K562 (cell line): ENCODE results near the gene CCN6. TPM values are rescaled to one million over a fixed set of nuclear protein-coding genes. Genes with fewer than 3 reads are reported as not detected.

Experiments
- ATAC-seq: fragments of 200-7000 bp; cut with Tn5 transposase; 3 replicates; pipeline ENCODE4 v1.9.1; 2020; ENCODE audit warnings: moderate library complexity
- BruUV-seq: library from RNA; stranded (reverse); fragments of 400-500 nt; replicated peaks from 2 replicates; lab custom pipeline; 2021; lab: Mats Ljungman, UMichigan
- CTCF ChIA-PET: fragments of 300-600 bp; formaldehyde crosslinking; extraction: SDS; loops from one replicate; lab custom pipeline; 2021; ENCODE audit warnings: low intra/inter-chr PET ratio; lab: Yijun Ruan, JAX
- POLR2A ChIA-PET: fragments of 300-600, 350-650 bp; sonication (Branson Sonifier 250); formaldehyde crosslinking; extraction: SDS; loops from one replicate; lab custom pipeline; 2021; ENCODE audit warnings: antibody characterized with exemption, inconsistent platforms; lab: Yijun Ruan, JAX
- DNase-seq, 4 experiments: peaks; one replicate each; pipeline versions ENCODE4 v3.0.0 to v3.0.0-alpha.2; 2011 to 2018; ENCODE audit warnings: low spot score in 3 of 4, mixed read lengths in 3 of 4; ENCODE audit errors: extremely low read depth in 1 of 4
- FAIRE-seq: peaks from 2 replicates; lab custom pipeline; 2011; peaks lifted over from hg19 to GRCh38; lab: Jason Lieb, UNC
- H2AFZ ChIP-seq: 2 replicates; pipeline ENCODE4 v1.6.0; 2011; ENCODE audit warnings: low read depth, low read length, control low read depth, inconsistent platforms
- H3K27ac ChIP-seq: fragments of 200-600 bp; 3 replicates; pipeline ENCODE4 v1.8.0; 2011; ENCODE audit warnings: low read depth, mild to moderate bottlenecking, control low read depth, inconsistent platforms, low read length, moderate library complexity, mixed read lengths; ENCODE audit errors: extremely low read depth
- H3K27me3 ChIP-seq, 2 experiments: fragments of 300-600 bp in 1 of 2; 2 replicates in 1 of 2; 3 replicates in 1 of 2; pipeline versions ENCODE4 v1.6.0 to v1.8.0; 2011; ENCODE audit warnings: inconsistent platforms in 2 of 2, low read length in 2 of 2, mild to moderate bottlenecking in 1 of 2, mixed read lengths in 1 of 2, moderate library complexity in 1 of 2; ENCODE audit not compliant: control insufficient read depth in 2 of 2, insufficient read depth in 2 of 2
- H3K36me3 ChIP-seq: fragments of 300-600 bp; 3 replicates; pipeline ENCODE4 v1.8.0; 2011; ENCODE audit warnings: mild to moderate bottlenecking, low read length, inconsistent platforms; ENCODE audit not compliant: control insufficient read depth, insufficient read depth
- H3K4me1 ChIP-seq, 2 experiments: fragments of 200-600 bp in 1 of 2; replicated peaks in 1 of 2; 2 replicates in 1 of 2; 3 replicates in 1 of 2; pipeline versions ENCODE4 v1.5.1 to v1.8.0; 2011; ENCODE audit warnings: inconsistent platforms in 2 of 2, low read length in 2 of 2, mild to moderate bottlenecking in 1 of 2, mixed read lengths in 1 of 2, moderate library complexity in 1 of 2; ENCODE audit not compliant: control insufficient read depth in 2 of 2, insufficient read depth in 2 of 2
- H3K4me2 ChIP-seq: 2 replicates; pipeline ENCODE4 v1.6.1; 2011; ENCODE audit warnings: low read length, control low read depth, inconsistent platforms, mixed read lengths; ENCODE audit not compliant: insufficient read depth
- H3K4me3 ChIP-seq: fragments of 200-600 bp; sonication (generic), shearing (Covaris generic); 2 replicates; pipeline ENCODE4 v1.5.1; 2016; ENCODE audit warnings: control low read depth, inconsistent platforms
- H3K79me2 ChIP-seq: fragments of 200-600 bp; 3 replicates; pipeline ENCODE4 v1.8.0; 2011; ENCODE audit warnings: low read length, inconsistent platforms; ENCODE audit not compliant: control insufficient read depth, insufficient read depth
- H3K9ac ChIP-seq, 2 experiments: 2 replicates each; pipeline versions ENCODE4 v1.6.0 to v1.6.1; 2011; ENCODE audit warnings: low read depth in 2 of 2, low read length in 2 of 2, control low read depth in 1 of 2, inconsistent platforms in 1 of 2, mild to moderate bottlenecking in 1 of 2, mixed read lengths in 1 of 2; ENCODE audit not compliant: insufficient read depth in 1 of 2
- H3K9me1 ChIP-seq: one replicate; pipeline ENCODE4 v1.6.0; 2011; ENCODE audit warnings: inconsistent platforms, mild to moderate bottlenecking, low read length, moderate library complexity; ENCODE audit not compliant: control insufficient read depth, insufficient read depth
- H3K9me3 ChIP-seq: replicated peaks from 2 replicates; pipeline ENCODE4 v1.5.1; 2011; ENCODE audit warnings: low read depth, low read length, inconsistent platforms; ENCODE audit not compliant: control insufficient read depth, insufficient read depth
- H4K20me1 ChIP-seq: replicated peaks from 2 replicates; pipeline ENCODE4 v1.6.1; 2011; ENCODE audit warnings: low read length, inconsistent platforms, mixed read lengths; ENCODE audit not compliant: control insufficient read depth, insufficient read depth
- ATF1 ChIP-seq, 2 experiments: fragments of 450-650 bp in 1 of 2; IDR thresholded peaks; 2 replicates each; pipeline ENCODE4 v1.6.1; 2016; ENCODE audit warnings: missing compliant biosample characterization in 1 of 2, missing genetic modification characterization in 1 of 2
- C11orf30 ChIP-seq: fragments of 450-650 bp; IDR thresholded peaks from 2 replicates; pipeline ENCODE4 v1.6.1; 2016; ENCODE audit warnings: low read depth, mild to moderate bottlenecking
- MAFF ChIP-seq: IDR thresholded peaks from 2 replicates; pipeline ENCODE4 v1.6.1; 2012; ENCODE audit warnings: low read length, improper control_type of control experiment
- MAFG ChIP-seq: fragments of 450-650 bp; conservative IDR thresholded peaks from 2 replicates; pipeline ENCODE4 v1.6.1; 2016; ENCODE audit warnings: missing genetic modification characterization, missing compliant biosample characterization
- MAFK ChIP-seq: IDR thresholded peaks from 2 replicates; pipeline ENCODE4 v1.6.1; 2011; ENCODE audit warnings: low read length, improper control_type of control experiment
- ZNF316 ChIP-seq: fragments of 450-650 bp; IDR thresholded peaks from 2 replicates; pipeline ENCODE4 v1.6.1; 2016
- ZNF408 ChIP-seq: fragments of 250-450 bp; sonication (Bioruptor Pico); IDR thresholded peaks from 2 replicates; pipeline ENCODE4 v1.4.0; 2020; ENCODE audit warnings: low read depth, mild to moderate bottlenecking, moderate library complexity
- WGBS: fragments of 100-300 bp; shearing (Covaris generic); methylation state at CpG from one replicate; pipeline ENCODE4 v1.1.6; 2016; ENCODE audit warnings: low coverage, mixed read lengths; ENCODE audit not compliant: insufficient coverage; ENCODE audit errors: missing lambda C conversion rate; 5-methylcytosine and 5-hydroxymethylcytosine counted together
- in situ Hi-C: fragments of 300-500 bp; cut with MboI; formaldehyde crosslinking; loops from 4 replicates; pipeline ENCODE4 v1.15.0; 2018; ENCODE audit warnings: inconsistent platforms, mixed read lengths
- intact Hi-C: fragments of 100-400 bp; cut with micrococcal nuclease; formaldehyde crosslinking; loops from 2 replicates; pipeline ENCODE4 v1.14.2; 2022
- polyA plus RNA-seq, 8 experiments: library from polyadenylated mRNA; depleted of rRNA in 4 of 8; stranded (reverse) in 5 of 8; unstranded in 3 of 8; fragments of >200 nt; fragmentation: Nextera tagmentation in 2 of 8; fragmentation: Illumina TruSeq in 1 of 8; extraction: Ambion mirVana in 2 of 8; extraction: Trizol in 1 of 8; gene quantifications; 2 replicates each; pipeline versions ENCODE4 v1.2.1 to v1.2.3, GENCODE V29; 2011 to 2014; ENCODE audit warnings: inconsistent platforms in 1 of 8, missing spikeins in 1 of 8
- total RNA-seq, 7 experiments: library from RNA; depleted of rRNA in 6 of 7; stranded (reverse); fragments of >200 nt in 6 of 7; fragmentation: Illumina TruSeq in 2 of 7; extraction: Trizol in 2 of 7; gene quantifications; 2 replicates each; pipeline versions ENCODE4 v1.2.1 to v1.2.3, GENCODE V29; 2011 to 2021; ENCODE audit warnings: low replicate concordance in 1 of 7

Gene CCN6
- total and polyA plus RNA-seq, 9 of the 15 experiments (the other 6 are each of a cell fraction or from before 2014, with no cell fraction given): 0.04 to 0.62 (median 0.21) TPM; not detected in 2

DNA sequence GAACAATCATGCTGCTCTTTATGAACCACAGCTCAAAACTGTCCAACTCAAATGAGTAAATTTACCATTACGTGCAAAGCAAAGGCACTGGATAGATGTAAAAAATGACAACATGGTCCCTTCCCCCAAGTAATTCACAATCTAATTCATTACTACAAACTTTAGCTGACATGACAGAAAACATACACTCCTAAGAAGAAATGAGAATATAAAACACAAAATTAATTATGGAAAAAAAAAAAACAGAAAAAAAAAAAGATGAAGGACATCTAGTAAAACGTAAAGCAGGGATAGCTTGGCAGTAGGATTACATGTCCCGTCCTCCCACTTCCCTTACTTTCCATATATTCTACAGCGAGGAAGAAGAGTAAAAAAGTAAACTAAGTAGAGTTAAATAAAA, 27.7 kb downstream of the CCN6 start:
- Histone ChIP-seq H3K9me1 (no peaks in the 10 kb centered on the region), H3K4me2 (no peak overlapping the region), H4K20me1 (no peaks in the 10 kb centered on the region), H3K79me2 (peaks cover 6% of the 10 kb centered on the region; the same call in 2 of the 3 replicates), H3K9ac (no peak overlapping the region), H3K4me1 (no peaks in the 10 kb centered on the region; a peak in 1 of 5 replicates), H3K27ac (no peak overlapping the region), H3K4me3 (no peak overlapping the region), H3K9me3 (no peaks in the 10 kb centered on the region), H2AFZ (no peak overlapping the region), H3K36me3 (peaks cover 67% of the 10 kb centered on the region), H3K27me3 (no peaks in the 10 kb centered on the region)
- TF ChIP-seq ZNF408 (CRISPR knock-in tag): no peak
- peak; percentile 61; the same call in 1 of the 2 replicates for TF ChIP-seq MAFF
- no peak for TF ChIP-seq ATF1 (CRISPR knock-in tag; IDR thresholded peaks at IDR 0.05)
- no peak for TF ChIP-seq ATF1 (tag; IDR thresholded peaks at IDR 0.05)
- peak; percentile 94 for TF ChIP-seq ZNF316
- TF ChIP-seq MAFG: peak; percentile 68; the same call in 1 of the 2 replicates
- TF ChIP-seq MAFK: peak; percentile 56; the same call in 1 of the 2 replicates
- peak; percentile 70 for TF ChIP-seq C11orf30
- intact Hi-C loops (no loop called here), in situ Hi-C loops (no loop called here)
- CTCF ChIA-PET: no interaction called here
- DNase-seq: no peak
- 90% methylated on average over 4 of the region's 4 CpGs for WGBS
- BruUV-seq: no TSS peak
- ATAC-seq: no peak
- POLR2A ChIA-PET: interaction anchor here (1.1 kb wide), 1 partner anchor 8 kb away, joined by 3 read pairs; no protein-coding TSS in a partner anchor
- no peak for FAIRE-seq
